ENCODE measurements around the gene TSSK2. TPM values are rescaled to one million over a fixed set of nuclear protein-coding genes. Genes with fewer than 3 reads are reported as not detected.

TSSK2 gene
- total and polyA plus RNA-seq, 2 of the 8 experiments (the other 6 are each of a cell fraction or from before 2014, with no cell fraction given): not detected

DNA sequence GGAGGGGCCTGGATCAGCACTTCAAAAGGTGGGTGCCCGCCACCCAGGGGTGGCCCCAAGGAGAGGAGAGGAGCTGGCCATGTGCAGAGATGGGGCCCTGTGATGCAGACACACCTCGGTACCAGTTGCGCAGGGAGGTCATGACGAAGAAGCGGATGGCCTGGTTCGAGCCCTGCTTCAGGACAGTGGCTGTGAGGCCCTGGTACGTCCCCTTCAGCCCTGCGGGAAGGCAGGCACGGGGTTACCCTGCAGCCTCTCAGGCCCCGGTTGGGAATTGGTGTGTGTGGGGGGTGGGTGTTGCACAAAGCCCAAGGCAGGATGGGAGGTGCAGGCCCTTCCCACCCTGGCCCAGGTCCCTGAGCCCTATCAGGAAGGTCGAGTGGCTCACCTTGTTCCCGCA lies 45.6 kb downstream of the TSSK2 start:
- Histone ChIP-seq H4K91ac (replicated peaks; ENCODE audit: insufficient read length, low read length) (peak overlapping the region; percentile 35), H3K27ac (ENCODE audit: low read depth, low read length) (no peak overlapping the region), H2BK20ac (ENCODE audit: low read length) (no peak overlapping the region), H3K9me3 (ENCODE audit: insufficient read depth in 2 of 2, low read depth in 1 of 2, low read length in 1 of 2) (no peaks in the 10 kb centered on the region), H4K5ac (ENCODE audit: insufficient read length, low read depth, low read length) (no peak overlapping the region), H3K18ac (ENCODE audit: extremely low read depth, low read length) (no peak overlapping the region), H2BK5ac (ENCODE audit: low read depth, low read length) (peak overlapping the region; percentile 78; the same call in 1 of the 2 replicates), H3K23ac (ENCODE audit: insufficient read length) (no peak overlapping the region), H3K56ac (replicated peaks; ENCODE audit: insufficient read length, low read depth, low read length) (no peak overlapping the region), H4K20me1 (replicated peaks in 1 of 2; ENCODE audit: control insufficient read depth in 1 of 2, insufficient read depth in 2 of 2, low read length in 2 of 2) (peaks cover 4 to 29% of the 10 kb centered on the region in 2 experiments), H3K4ac (replicated peaks; ENCODE audit: insufficient read length, low read depth, low read length) (no peak overlapping the region), H3K79me1 (ENCODE audit: low read depth, low read length) (peaks cover 18% of the 10 kb centered on the region), H2AK5ac (ENCODE audit: low read depth, low read length) (no peak overlapping the region), H3K4me1 (replicated peaks in 1 of 4; ENCODE audit: control insufficient read depth in 3 of 4, insufficient read depth in 4 of 4, low read length in 3 of 4) (peaks cover 0 to 45% (median 28%) of the 10 kb centered on the region in 4 experiments; a peak in 6 of 7 replicates), H3K14ac (ENCODE audit: insufficient read length) (no peak overlapping the region), H2BK12ac (ENCODE audit: low read depth, low read length) (no peak overlapping the region), H4K8ac (ENCODE audit: extremely low read depth, insufficient read depth, low read length) (no peak overlapping the region), H3K4me2 (ENCODE audit: insufficient read depth in 1 of 2, low read depth in 2 of 2, low read length in 2 of 2) (peak overlapping the region in 1 of 2 experiments; percentile 35; a peak in 1 of 4 replicates), H3K23me2 (ENCODE audit: low read depth, low read length) (peaks cover 13% of the 10 kb centered on the region), H3K36me3 (ENCODE audit: control insufficient read depth in 2 of 4, insufficient read depth in 4 of 4, low read length in 3 of 4) (peaks cover 0 to 9% (median 0%) of the 10 kb centered on the region in 4 experiments; a peak in 2 of 8 replicates), H2AFZ (ENCODE audit: low read length) (no peak overlapping the region), H2BK15ac (ENCODE audit: low read length) (no peak overlapping the region), H2BK120ac (replicated peaks; ENCODE audit: low read depth, low read length) (no peak overlapping the region), H3K4me3 (ENCODE audit: extremely low read depth in 1 of 4, insufficient read depth in 2 of 4, low read depth in 3 of 4, low read length in 4 of 4) (no peak overlapping the region), H3K27me3 (replicated peaks in 1 of 4; ENCODE audit: control insufficient read depth in 3 of 4, extremely low read depth in 1 of 4, insufficient read depth in 3 of 4, low read length in 3 of 4) (no peaks in the 10 kb centered on the region), H3K79me2 (ENCODE audit: control insufficient read depth in 1 of 2, insufficient read depth in 2 of 2, low read length in 2 of 2) (peaks cover 5 to 30% of the 10 kb centered on the region in 2 experiments; a peak in 3 of 4 replicates), H3K9ac (replicated peaks in 1 of 4; ENCODE audit: extremely low read depth in 1 of 4, low read depth in 3 of 4, low read length in 3 of 4) (peak overlapping the region in 1 of 4 experiments; percentile 28; a peak in 2 of 7 replicates)
- DNase-seq (ENCODE audit: low read depth in 1 of 2, low spot score in 2 of 2) (no peak), FAIRE-seq (no peak)
- 93% methylated on average over 12 of the region's 12 CpGs; no CpG with 5 or more reads in 1 of the 2 experiments for WGBS, 2 experiments (ENCODE audit: extremely low coverage in 1 of 2, insufficient coverage in 1 of 2, insufficient read length in 1 of 2, insufficient replicate concordance in 2 of 2, low coverage in 1 of 2, low lambda C conversion rate in 2 of 2, missing lambda C conversion rate in 1 of 2)
- POLR2A ChIA-PET (ENCODE audit: partially characterized antibody): interaction anchor here (0.6 to 2.3 kb wide), 3 partner anchors 9 to 303 kb away, joined by 3 to 9 read pairs (median 8); partner anchors contain the start of gene UFD1
- CTCF ChIA-PET (ENCODE audit: partially characterized antibody): no interaction called here
- TF ChIP-seq, protein P1, sequence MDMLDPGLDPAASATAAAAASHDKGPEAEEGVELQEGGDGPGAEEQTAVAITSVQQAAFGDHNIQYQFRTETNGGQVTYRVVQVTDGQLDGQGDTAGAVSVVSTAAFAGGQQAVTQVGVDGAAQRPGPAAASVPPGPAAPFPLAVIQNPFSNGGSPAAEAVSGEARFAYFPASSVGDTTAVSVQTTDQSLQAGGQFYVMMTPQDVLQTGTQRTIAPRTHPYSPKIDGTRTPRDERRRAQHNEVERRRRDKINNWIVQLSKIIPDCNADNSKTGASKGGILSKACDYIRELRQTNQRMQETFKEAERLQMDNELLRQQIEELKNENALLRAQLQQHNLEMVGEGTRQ (IDR thresholded peaks at IDR 0.05; ENCODE audit: low read length): no peak
- no peak for TF ChIP-seq CTBP2 (IDR thresholded peaks at IDR 0.05; ENCODE audit: borderline replicate concordance, insufficient read depth, insufficient read length, low read length)
- no peak for TF ChIP-seq RNF2 (IDR thresholded peaks at IDR 0.05; ENCODE audit: borderline replicate concordance, low read depth, low read length, missing control alignments, poor library complexity, severe bottlenecking)
- no peak for TF ChIP-seq EZH2 (IDR thresholded peaks at IDR 0.05; ENCODE audit: low read depth, low read length, severe bottlenecking)
- TF ChIP-seq CREB1 (IDR thresholded peaks at IDR 0.05): no peak

Data from H1 (cell line).